Dendritic cell treated with granulocyte-macrophage colony-stimulating factor and Interleukin-4, amounts not matched to agents 40 ng/mL and 50 ng/mL, for 4 days (primary cell): Measurements from ENCODE around the gene NCR3LG1.

Experiments
- H3K27ac Mint-ChIP-seq: one replicate; pipeline ENCODE4 v1.8.0; 2022; ENCODE audit warnings: mild to moderate bottlenecking, mixed read lengths
- H3K27me3 Mint-ChIP-seq: one replicate; pipeline ENCODE4 v1.8.0; 2022; ENCODE audit warnings: mild to moderate bottlenecking, mixed read lengths
- H3K36me3 Mint-ChIP-seq: one replicate; pipeline ENCODE4 v1.8.0; 2022; ENCODE audit warnings: low read depth, mixed read lengths
- H3K4me1 Mint-ChIP-seq: one replicate; pipeline ENCODE4 v1.8.0; 2022; ENCODE audit warnings: low read depth, mixed read lengths
- H3K4me3 Mint-ChIP-seq: one replicate; pipeline ENCODE4 v1.8.0; 2022; ENCODE audit warnings: mild to moderate bottlenecking, moderate library complexity, mixed read lengths
- H3K9me3 Mint-ChIP-seq: one replicate; pipeline ENCODE4 v1.8.0; 2022; ENCODE audit warnings: mixed read lengths
- intact Hi-C: fragments of 100-400 bp; cut with micrococcal nuclease; formaldehyde crosslinking; loops from one replicate; pipeline ENCODE4 v1.15.0; 2022

Gene NCR3LG1

GRCh38 chr11:17405232-17406005, 53.8 kb downstream of the NCR3LG1 start:
- intact Hi-C loops: no loop called here
- Mint-ChIP-seq H3K4me1 (peaks cover 26% of the 10 kb centered on the region), H3K27ac (peak overlapping the region; percentile 47), H3K36me3 (no peaks in the 10 kb centered on the region), H3K27me3 (peaks cover 2% of the 10 kb centered on the region), H3K4me3 (no peak overlapping the region), H3K9me3 (no peaks in the 10 kb centered on the region)

GRCh38 chr11:17406082-17406817, 54.6 kb downstream of the NCR3LG1 start:
- Mint-ChIP-seq H3K27ac (peak overlapping the region; percentile 47), H3K4me3 (no peak overlapping the region), H3K36me3 (no peaks in the 10 kb centered on the region), H3K27me3 (no peaks in the 10 kb centered on the region), H3K9me3 (no peaks in the 10 kb centered on the region), H3K4me1 (peaks cover 24% of the 10 kb centered on the region)
- intact Hi-C loops: no loop called here

GRCh38 chr11:17406818-17407149, 55.2 kb downstream of the NCR3LG1 start:
- peak overlapping the region; percentile 19 for H3K27ac Mint-ChIP-seq
- no peaks in the 10 kb centered on the region for H3K36me3 Mint-ChIP-seq
- H3K4me3 Mint-ChIP-seq: no peak overlapping the region
- intact Hi-C loops: no loop called here
- no peaks in the 10 kb centered on the region for H3K9me3 Mint-ChIP-seq
- no peaks in the 10 kb centered on the region for H3K27me3 Mint-ChIP-seq
- H3K4me1 Mint-ChIP-seq: peaks cover 23% of the 10 kb centered on the region

- H3K27me3 Mint-ChIP-seq: no peaks in the 10 kb centered on the region
- H3K36me3 Mint-ChIP-seq: no peaks in the 10 kb centered on the region
- no peaks in the 10 kb centered on the region for H3K9me3 Mint-ChIP-seq
- peaks cover 23% of the 10 kb centered on the region for H3K4me1 Mint-ChIP-seq
- intact Hi-C loops: no loop called here
- no peak overlapping the region for H3K4me3 Mint-ChIP-seq
- peak overlapping the region; percentile 19 for H3K27ac Mint-ChIP-seq
Observed at GRCh38 chr11:17407575-17407974, 56.0 kb downstream of the NCR3LG1 start.

GRCh38 chr11:17408026-17408425, 56.4 kb downstream of the NCR3LG1 start:
- H3K4me3 Mint-ChIP-seq: no peak overlapping the region
- H3K4me1 Mint-ChIP-seq: peaks cover 23% of the 10 kb centered on the region
- H3K27ac Mint-ChIP-seq: no peak overlapping the region
- H3K9me3 Mint-ChIP-seq: no peaks in the 10 kb centered on the region
- intact Hi-C loops: no loop called here
- no peaks in the 10 kb centered on the region for H3K27me3 Mint-ChIP-seq
- no peaks in the 10 kb centered on the region for H3K36me3 Mint-ChIP-seq

- H3K9me3 Mint-ChIP-seq: no peaks in the 10 kb centered on the region
- H3K36me3 Mint-ChIP-seq: no peaks in the 10 kb centered on the region
- peaks cover 23% of the 10 kb centered on the region for H3K4me1 Mint-ChIP-seq
- H3K27ac Mint-ChIP-seq: no peak overlapping the region
- no peak overlapping the region for H3K4me3 Mint-ChIP-seq
- H3K27me3 Mint-ChIP-seq: peaks cover 2% of the 10 kb centered on the region
- intact Hi-C loops: no loop called here
Observed at GRCh38 chr11:17408641-17409040, 57.0 kb downstream of the NCR3LG1 start.

- Mint-ChIP-seq H3K27ac (no peak overlapping the region), H3K9me3 (no peaks in the 10 kb centered on the region), H3K27me3 (peaks cover 2% of the 10 kb centered on the region), H3K4me1 (peaks cover 14% of the 10 kb centered on the region), H3K36me3 (no peaks in the 10 kb centered on the region), H3K4me3 (no peak overlapping the region)
- intact Hi-C loops: no loop called here
Observed at GRCh38 chr11:17410606-17411379, 59.2 kb downstream of the NCR3LG1 start.

GRCh38 chr11:17411418-17411817, 59.8 kb downstream of the NCR3LG1 start:
- no peaks in the 10 kb centered on the region for H3K36me3 Mint-ChIP-seq
- intact Hi-C loops: no loop called here
- H3K27me3 Mint-ChIP-seq: peaks cover 2% of the 10 kb centered on the region
- no peaks in the 10 kb centered on the region for H3K9me3 Mint-ChIP-seq
- no peak overlapping the region for H3K4me3 Mint-ChIP-seq
- H3K4me1 Mint-ChIP-seq: peaks cover 12% of the 10 kb centered on the region
- H3K27ac Mint-ChIP-seq: no peak overlapping the region

- Mint-ChIP-seq H3K9me3 (no peaks in the 10 kb centered on the region), H3K4me3 (no peak overlapping the region), H3K4me1 (peaks cover 6% of the 10 kb centered on the region), H3K27ac (no peak overlapping the region), H3K36me3 (no peaks in the 10 kb centered on the region), H3K27me3 (peaks cover 2% of the 10 kb centered on the region)
- intact Hi-C loops: no loop called here
Observed at GRCh38 chr11:17412488-17413180, 61.0 kb downstream of the NCR3LG1 start.

GRCh38 chr11:17413414-17414316, 62.1 kb downstream of the NCR3LG1 start:
- peaks cover 2% of the 10 kb centered on the region for H3K27me3 Mint-ChIP-seq
- intact Hi-C loops: no loop called here
- H3K4me3 Mint-ChIP-seq: no peak overlapping the region
- no peaks in the 10 kb centered on the region for H3K36me3 Mint-ChIP-seq
- peaks cover 6% of the 10 kb centered on the region for H3K4me1 Mint-ChIP-seq
- no peak overlapping the region for H3K27ac Mint-ChIP-seq
- no peaks in the 10 kb centered on the region for H3K9me3 Mint-ChIP-seq

- intact Hi-C loops: no loop called here
- Mint-ChIP-seq H3K36me3 (no peaks in the 10 kb centered on the region), H3K4me1 (peaks cover 6% of the 10 kb centered on the region), H3K27me3 (peaks cover 2% of the 10 kb centered on the region), H3K4me3 (no peak overlapping the region), H3K27ac (no peak overlapping the region), H3K9me3 (no peaks in the 10 kb centered on the region)
Observed at GRCh38 chr11:17414317-17414737, 62.7 kb downstream of the NCR3LG1 start.

GRCh38 chr11:17414992-17415391, 63.4 kb downstream of the NCR3LG1 start:
- H3K9me3 Mint-ChIP-seq: no peaks in the 10 kb centered on the region

GRCh38 chr11:17415523-17416104, 64.0 kb downstream of the NCR3LG1 start:
- Mint-ChIP-seq H3K27me3 (peaks cover 4% of the 10 kb centered on the region), H3K9me3 (no peaks in the 10 kb centered on the region), H3K4me1 (peaks cover 6% of the 10 kb centered on the region), H3K4me3 (no peak overlapping the region), H3K27ac (no peak overlapping the region), H3K36me3 (no peaks in the 10 kb centered on the region)
- intact Hi-C loops: no loop called here

More at GRCh38 chr11:17414992-17415391, 63.4 kb downstream of the NCR3LG1 start:
- Mint-ChIP-seq H3K27ac (no peak overlapping the region), H3K27me3 (peaks cover 4% of the 10 kb centered on the region), H3K36me3 (no peaks in the 10 kb centered on the region), H3K4me3 (no peak overlapping the region), H3K4me1 (peaks cover 6% of the 10 kb centered on the region)
- intact Hi-C loops: no loop called here
